ENCODE results near the gene ITIH6. TPM values are rescaled to one million over a fixed set of nuclear protein-coding genes. Genes with fewer than 3 reads are reported as not detected.

Gene ITIH6
- total RNA-seq, 3 donors from 2014 or later, result not detected

GRCh38 chrX:54721424-54721823 lies 76.6 kb downstream of the ITIH6 start:
- Histone ChIP-seq H3K4me3 (no peak overlapping the region), H3K36me3 (ENCODE audit: low read depth) (no peaks in the 10 kb centered on the region), H3K4me1 (ENCODE audit: low read depth) (no peaks in the 10 kb centered on the region), H3K9me3 (no peaks in the 10 kb centered on the region)
- intact Hi-C loops (cut with DNase I, micrococcal nuclease), result no loop called here
- no peak for TF ChIP-seq CTCF (IDR thresholded peaks at IDR 0.05)
- DNase-seq (no peak), ATAC-seq (no peak)

GRCh38 chrX:54715621-54716020 lies 82.4 kb downstream of the ITIH6 start:
- no peak for ATAC-seq

GRCh38 chrX:54714424-54714823 lies 83.6 kb downstream of the ITIH6 start:
- intact Hi-C loops (cut with DNase I, micrococcal nuclease), result no loop called here

More at GRCh38 chrX:54715621-54716020, 82.4 kb downstream of the ITIH6 start:
- H3K4me1 ChIP-seq (ENCODE audit: low read depth), result no peaks in the 10 kb centered on the region
- DNase-seq, result no peak
- H3K9me3 ChIP-seq, result no peaks in the 10 kb centered on the region
- H3K4me3 ChIP-seq, result no peak overlapping the region
- H3K36me3 ChIP-seq (ENCODE audit: low read depth), result no peaks in the 10 kb centered on the region
- intact Hi-C loops (cut with DNase I, micrococcal nuclease), result no loop called here
- TF ChIP-seq CTCF (IDR thresholded peaks at IDR 0.05), result no peak

GRCh38 chrX:54711735-54712134 lies 86.3 kb downstream of the ITIH6 start:
- Histone ChIP-seq H3K9me3 (no peaks in the 10 kb centered on the region), H3K4me1 (ENCODE audit: low read depth) (no peaks in the 10 kb centered on the region), H3K4me3 (no peak overlapping the region), H3K36me3 (ENCODE audit: low read depth) (no peaks in the 10 kb centered on the region)
- DNase-seq (no peak), ATAC-seq (no peak)
- intact Hi-C loops (cut with DNase I, micrococcal nuclease), result no loop called here
- no peak for TF ChIP-seq CTCF (IDR thresholded peaks at IDR 0.05)

More at GRCh38 chrX:54714424-54714823, 83.6 kb downstream of the ITIH6 start:
- DNase-seq (no peak), ATAC-seq (no peak)
- Histone ChIP-seq H3K4me1 (ENCODE audit: low read depth) (no peaks in the 10 kb centered on the region), H3K9me3 (no peaks in the 10 kb centered on the region), H3K4me3 (no peak overlapping the region), H3K36me3 (ENCODE audit: low read depth) (no peaks in the 10 kb centered on the region)
- no peak for TF ChIP-seq CTCF (IDR thresholded peaks at IDR 0.05)

- DNase-seq (no peak), ATAC-seq (no peak)
- Histone ChIP-seq H3K4me3 (no peak overlapping the region), H3K36me3 (ENCODE audit: low read depth) (no peaks in the 10 kb centered on the region), H3K9me3 (no peaks in the 10 kb centered on the region), H3K4me1 (ENCODE audit: low read depth) (no peaks in the 10 kb centered on the region)
- no peak for TF ChIP-seq CTCF (IDR thresholded peaks at IDR 0.05)
- intact Hi-C loops (cut with DNase I, micrococcal nuclease), result no loop called here
Measured at GRCh38 chrX:54710920-54711319, 87.1 kb downstream of the ITIH6 start.

- no peak overlapping the region for H3K4me3 ChIP-seq
- intact Hi-C loops (cut with DNase I, micrococcal nuclease), result no loop called here
- ATAC-seq, result no peak
- no peaks in the 10 kb centered on the region for H3K4me1 ChIP-seq (ENCODE audit: low read depth)
- no peaks in the 10 kb centered on the region for H3K9me3 ChIP-seq
- no peak for TF ChIP-seq CTCF (IDR thresholded peaks at IDR 0.05)
- no peak for DNase-seq
- no peaks in the 10 kb centered on the region for H3K36me3 ChIP-seq (ENCODE audit: low read depth)
Measured at GRCh38 chrX:54708404-54708803, 89.7 kb downstream of the ITIH6 start.
